H1 (cell line): ENCODE data around the gene RERE. TPM values are rescaled to one million over a fixed set of nuclear protein-coding genes. Genes with fewer than 3 reads are reported as not detected.

Source experiments
- CTCF ChIA-PET: fragments of 300-600 bp; sonication (Branson Sonifier 250); formaldehyde crosslinking; loops from one replicate; lab custom pipeline; 2021; ENCODE audit not compliant: partially characterized antibody; lab: Charles Lee
- POLR2A ChIA-PET: fragments of 300-600 bp; sonication (Branson Sonifier 250); formaldehyde crosslinking; loops from one replicate; lab custom pipeline; 2021; ENCODE audit warnings: inconsistent platforms; ENCODE audit not compliant: partially characterized antibody; lab: Charles Lee
- DNase-seq, 2 experiments: peaks; one replicate each; pipeline versions ENCODE4 v3.0.0 to v3.0.0-alpha.2; 2010 to 2022; ENCODE audit warnings: low spot score in 2 of 2, low read depth in 1 of 2, mixed read lengths in 1 of 2
- FAIRE-seq: peaks from 2 replicates; lab custom pipeline; 2011; peaks lifted over from hg19 to GRCh38; lab: Jason Lieb, UNC
- H2AFZ ChIP-seq: 2 replicates; pipeline ENCODE4 v1.8.1; 2012; ENCODE audit warnings: low read length, inconsistent platforms
- H2AK5ac ChIP-seq: 2 replicates; pipeline ENCODE4 v1.6.1; 2013; ENCODE audit warnings: low read depth, low read length
- H2BK120ac ChIP-seq: replicated peaks from 2 replicates; pipeline ENCODE3; 2013; ENCODE audit warnings: low read depth, low read length, inconsistent platforms
- H2BK12ac ChIP-seq: 2 replicates; pipeline ENCODE4 v1.6.1; 2013; ENCODE audit warnings: low read depth, low read length
- H2BK15ac ChIP-seq: 2 replicates; pipeline ENCODE4 v1.6.1; 2013; ENCODE audit warnings: low read length
- H2BK20ac ChIP-seq: 2 replicates; pipeline ENCODE4 v1.6.1; 2013; ENCODE audit warnings: low read length
- H2BK5ac ChIP-seq: 2 replicates; pipeline ENCODE4 v1.6.1; 2013; ENCODE audit warnings: low read depth, low read length
- H3K14ac ChIP-seq: 2 replicates; pipeline ENCODE4 v1.6.1; 2013; ENCODE audit warnings: inconsistent platforms; ENCODE audit not compliant: insufficient read length
- H3K18ac ChIP-seq: 2 replicates; pipeline ENCODE4 v1.6.1; 2013; ENCODE audit warnings: low read length; ENCODE audit errors: extremely low read depth
- H3K23ac ChIP-seq: 2 replicates; pipeline ENCODE4 v1.6.1; 2013; ENCODE audit warnings: inconsistent platforms; ENCODE audit not compliant: insufficient read length
- H3K23me2 ChIP-seq: 2 replicates; pipeline ENCODE4 v1.6.1; 2013; ENCODE audit warnings: low read depth, low read length
- H3K27ac ChIP-seq: 2 replicates; pipeline ENCODE4 v1.6.1; 2011; ENCODE audit warnings: low read depth, low read length, inconsistent platforms
- H3K27me3 ChIP-seq, 4 experiments: replicated peaks in 1 of 4; 1 replicate in 1 of 4; 2 replicates in 3 of 4; pipeline versions ENCODE4 v1.6.1 to v1.8.1; 2011 to 2013; ENCODE audit warnings: low read length in 3 of 4, mild to moderate bottlenecking in 3 of 4, inconsistent platforms in 2 of 4, mixed read lengths in 2 of 4, moderate library complexity in 1 of 4; ENCODE audit not compliant: control insufficient read depth in 3 of 4, insufficient read depth in 3 of 4; ENCODE audit errors: extremely low read depth in 1 of 4
- H3K36me3 ChIP-seq, 4 experiments: 2 replicates each; pipeline versions ENCODE4 v1.6.1 to v1.8.1; 2011 to 2013; ENCODE audit warnings: mild to moderate bottlenecking in 4 of 4, low read length in 3 of 4, moderate library complexity in 2 of 4, control low read depth in 1 of 4, inconsistent platforms in 1 of 4; ENCODE audit not compliant: insufficient read depth in 4 of 4, control insufficient read depth in 2 of 4
- H3K4ac ChIP-seq: replicated peaks from 2 replicates; pipeline ENCODE3; 2013; ENCODE audit warnings: low read length, low read depth, mixed read lengths, inconsistent platforms; ENCODE audit not compliant: insufficient read length
- H3K4me1 ChIP-seq, 4 experiments: replicated peaks in 1 of 4; 1 replicate in 1 of 4; 2 replicates in 3 of 4; pipeline versions ENCODE4 v1.6.1 to v1.8.1; 2011 to 2013; ENCODE audit warnings: low read length in 3 of 4, inconsistent platforms in 2 of 4, mixed read lengths in 1 of 4; ENCODE audit not compliant: insufficient read depth in 4 of 4, control insufficient read depth in 3 of 4
- H3K4me2 ChIP-seq, 2 experiments: 2 replicates each; pipeline versions ENCODE4 v1.6.1 to v1.8.1; 2011 to 2013; ENCODE audit warnings: low read depth in 2 of 2, low read length in 2 of 2, control low read depth in 1 of 2, inconsistent platforms in 1 of 2, mild to moderate bottlenecking in 1 of 2; ENCODE audit not compliant: insufficient read depth in 1 of 2
- H3K4me3 ChIP-seq, 4 experiments: fragments of 200-600, 300-600 bp in 1 of 4; sonication (generic), shearing (Covaris generic), sonication (Bioruptor Twin) in 1 of 4; 2 replicates each; pipeline versions ENCODE4 v1.5.1 to v1.8.1; 2011 to 2016; ENCODE audit warnings: low read length in 4 of 4, low read depth in 3 of 4, control low read depth in 2 of 4, inconsistent platforms in 2 of 4, mild to moderate bottlenecking in 2 of 4, mixed read lengths in 1 of 4, moderate library complexity in 1 of 4; ENCODE audit not compliant: insufficient read depth in 2 of 4; ENCODE audit errors: extremely low read depth in 1 of 4
- H3K56ac ChIP-seq: replicated peaks from 2 replicates; pipeline ENCODE3; 2013; ENCODE audit warnings: low read depth, mild to moderate bottlenecking, mixed read lengths, low read length, inconsistent platforms; ENCODE audit not compliant: insufficient read length
- H3K79me1 ChIP-seq: 2 replicates; pipeline ENCODE4 v1.6.1; 2013; ENCODE audit warnings: low read depth, low read length, control low read depth
- H3K79me2 ChIP-seq, 2 experiments: 2 replicates each; pipeline versions ENCODE4 v1.6.1 to v1.8.1; 2012 to 2013; ENCODE audit warnings: low read length in 2 of 2, mild to moderate bottlenecking in 2 of 2, inconsistent platforms in 1 of 2; ENCODE audit not compliant: insufficient read depth in 2 of 2, control insufficient read depth in 1 of 2
- H3K9ac ChIP-seq, 4 experiments: replicated peaks in 1 of 4; 1 replicate in 1 of 4; 2 replicates in 3 of 4; pipeline versions ENCODE4 v1.6.1 to v1.8.1; 2011 to 2013; ENCODE audit warnings: low read depth in 3 of 4, low read length in 3 of 4, control low read depth in 2 of 4, mild to moderate bottlenecking in 2 of 4, moderate library complexity in 2 of 4, inconsistent platforms in 1 of 4; ENCODE audit errors: extremely low read depth in 1 of 4
- H3K9me3 ChIP-seq, 2 experiments: 2 replicates each; pipeline versions ENCODE4 v1.6.1 to v1.8.1; 2012 to 2013; ENCODE audit warnings: mild to moderate bottlenecking in 2 of 2, moderate library complexity in 2 of 2, control low read depth in 1 of 2, inconsistent platforms in 1 of 2, low read depth in 1 of 2, low read length in 1 of 2, mixed read lengths in 1 of 2; ENCODE audit not compliant: insufficient read depth in 2 of 2
- H4K20me1 ChIP-seq, 2 experiments: replicated peaks in 1 of 2; 2 replicates each; pipeline versions ENCODE3 to v1.8.1; 2011 to 2013; ENCODE audit warnings: inconsistent platforms in 2 of 2, low read length in 2 of 2, mild to moderate bottlenecking in 1 of 2; ENCODE audit not compliant: insufficient read depth in 2 of 2, control insufficient read depth in 1 of 2
- H4K5ac ChIP-seq: 2 replicates; pipeline ENCODE4 v1.6.1; 2013; ENCODE audit warnings: low read length, low read depth, mixed read lengths, inconsistent platforms; ENCODE audit not compliant: insufficient read length
- H4K8ac ChIP-seq: 2 replicates; pipeline ENCODE4 v1.8.0; 2013; ENCODE audit warnings: mild to moderate bottlenecking, moderate library complexity, low read length, inconsistent platforms; ENCODE audit not compliant: insufficient read depth; ENCODE audit errors: extremely low read depth
- H4K91ac ChIP-seq: replicated peaks from 2 replicates; pipeline ENCODE3; 2013; ENCODE audit warnings: low read length, mixed read lengths, inconsistent platforms; ENCODE audit not compliant: insufficient read length
- BACH1 ChIP-seq: IDR thresholded peaks from 2 replicates; pipeline ENCODE4 v1.6.1; 2012; ENCODE audit warnings: low read length, improper control_type of control experiment
- BRCA1 ChIP-seq: IDR thresholded peaks from 2 replicates; pipeline ENCODE4 v1.6.1; 2012; ENCODE audit warnings: low read depth, low read length, improper control_type of control experiment
- CBX8 ChIP-seq: fragments of 300-800, 300-1000 bp; sonication (generic); IDR thresholded peaks from 2 replicates; pipeline ENCODE4 v1.7.1; 2016; ENCODE audit warnings: low read depth, low read length, borderline replicate concordance
- EZH2 ChIP-seq: fragments of 200-600 bp; sonication (generic); IDR thresholded peaks from 2 replicates; pipeline ENCODE4 v1.7.1; 2012; ENCODE audit warnings: low read depth, mild to moderate bottlenecking, moderate library complexity, low read length, inconsistent platforms; ENCODE audit not compliant: severe bottlenecking
- GABPA ChIP-seq: IDR thresholded peaks from 2 replicates; pipeline ENCODE4 v1.6.1; 2011; ENCODE audit warnings: mild to moderate bottlenecking, low read length, moderate library complexity, borderline replicate concordance; ENCODE audit not compliant: insufficient read depth
- JUN ChIP-seq: IDR thresholded peaks from 2 replicates; pipeline ENCODE4 v1.6.1; 2011; ENCODE audit warnings: low read depth, mild to moderate bottlenecking, improper control_type of control experiment, low read length
- KDM1A ChIP-seq: fragments of 200-600, 300-600 bp; sonication (generic); IDR thresholded peaks from 2 replicates; pipeline ENCODE4 v1.7.1; 2016; ENCODE audit warnings: mild to moderate bottlenecking, low read length, borderline replicate concordance
- RBBP5 ChIP-seq: IDR thresholded peaks from 2 replicates; pipeline ENCODE4 v1.7.1; 2012; ENCODE audit warnings: low read depth, mild to moderate bottlenecking, inconsistent platforms, low read length, moderate library complexity, borderline replicate concordance
- SP1 ChIP-seq: IDR thresholded peaks from 2 replicates; pipeline ENCODE4 v1.6.1; 2011; ENCODE audit warnings: low read depth, low read length
- SRF ChIP-seq: IDR thresholded peaks from 2 replicates; pipeline ENCODE4 v1.6.1; 2011; ENCODE audit warnings: mild to moderate bottlenecking, low read depth, low read length, moderate library complexity
- TBP ChIP-seq: IDR thresholded peaks from 2 replicates; pipeline ENCODE4 v1.6.1; 2011; ENCODE audit warnings: low read depth, low read length, improper control_type of control experiment
- YY1 ChIP-seq: IDR thresholded peaks from 2 replicates; pipeline ENCODE4 v1.6.1; 2011; ENCODE audit warnings: low read depth, mild to moderate bottlenecking, low read length
- WGBS, 2 experiments: shearing (Covaris generic) in 1 of 2; methylation state at CpG; one replicate each; pipeline versions ENCODE4 v1.1.6 to v1.1.7; 2013 to 2015; ENCODE audit warnings: low lambda C conversion rate in 2 of 2, mixed read lengths in 2 of 2, inconsistent platforms in 1 of 2, low coverage in 1 of 2, missing lambda C conversion rate in 1 of 2; ENCODE audit not compliant: insufficient replicate concordance in 2 of 2, insufficient coverage in 1 of 2, insufficient read length in 1 of 2; ENCODE audit errors: extremely low coverage in 1 of 2, missing lambda C conversion rate in 1 of 2; 5-methylcytosine and 5-hydroxymethylcytosine counted together
- polyA plus RNA-seq, 7 experiments: library from polyadenylated mRNA; depleted of rRNA in 3 of 7; stranded (reverse) in 5 of 7; unstranded in 2 of 7; fragments of >200 nt in 5 of 7; fragments of 200-250 nt in 2 of 7; gene quantifications; 1 replicate in 5 of 7; 2 replicates in 1 of 7; 4 replicates in 1 of 7; pipeline versions ENCODE4 v1.2.1 to v1.2.3, GENCODE V29; 2011 to 2013; ENCODE audit warnings: missing spikeins in 2 of 7, mixed read lengths in 2 of 7
- total RNA-seq: library from RNA; stranded (reverse); fragmentation: NEBNext Ultra II Directional; extraction: Animal tissue kit (Norgen Biotek cat#: 25700); gene quantifications from 2 replicates; pipeline ENCODE4 v1.2.1, GENCODE V29; 2021
- TF ChIP-seq, protein P1 (sequence below): IDR thresholded peaks from 2 replicates; pipeline ENCODE4 v1.6.1; 2012; ENCODE audit warnings: inconsistent platforms
- TF ChIP-seq, protein P2 (sequence below): IDR thresholded peaks from 2 replicates; pipeline ENCODE4 v1.6.1; 2012; ENCODE audit warnings: inconsistent platforms

The RERE gene
- total and polyA plus RNA-seq, 2 of the 8 experiments (the other 6 are each of a cell fraction or from before 2014, with no cell fraction given): 15.3 to 142 TPM

DNA sequence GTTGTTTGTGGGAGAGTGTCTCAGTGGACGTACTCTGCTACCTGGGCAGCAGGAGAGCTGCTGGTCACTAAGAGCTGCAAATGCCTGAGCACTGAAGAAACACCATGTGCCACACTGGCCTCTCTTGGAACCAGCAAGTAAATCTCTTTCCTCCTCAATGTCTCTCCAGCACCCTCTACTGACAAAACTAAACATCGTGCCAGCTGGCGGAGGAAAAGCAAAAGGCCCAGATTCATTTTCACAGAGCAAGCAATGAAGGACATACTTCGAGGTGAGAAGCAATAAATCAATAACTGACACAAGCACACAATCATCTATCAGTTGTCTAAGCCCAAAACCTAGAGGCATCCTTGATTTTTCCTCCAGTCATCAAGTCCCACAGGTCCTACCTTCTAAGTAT, 78.1 kb downstream of the RERE start:
- no peak overlapping the region for H2BK120ac ChIP-seq
- H3K14ac ChIP-seq: no peak overlapping the region
- no peak overlapping the region for H2AFZ ChIP-seq
- ChIA-PET CTCF (interaction anchor here (1.1 to 3.6 kb wide), 11 partner anchors 9 to 332 kb away, joined by 3 to 21 read pairs (median 5); no protein-coding TSS in a partner anchor), POLR2A (interaction anchor here (0.9 to 2.5 kb wide), 3 partner anchors 9 to 255 kb away, joined by 3 to 9 read pairs (median 6); no protein-coding TSS in a partner anchor)
- no peak for DNase-seq
- no peak overlapping the region for H3K4ac ChIP-seq
- no peak overlapping the region for H3K56ac ChIP-seq
- H3K9me3 ChIP-seq: peaks cover 5 to 8% of the 10 kb centered on the region in 2 experiments
- no peak overlapping the region for H2AK5ac ChIP-seq
- H3K79me1 ChIP-seq: no peaks in the 10 kb centered on the region
- H4K8ac ChIP-seq: peak overlapping the region; percentile 41; the same call in 1 of the 2 replicates
- H3K36me3 ChIP-seq: peaks cover 0 to 11% (median 2%) of the 10 kb centered on the region in 4 experiments; a peak in 2 of 8 replicates
- no peak overlapping the region for H4K91ac ChIP-seq
- no peak overlapping the region for H2BK12ac ChIP-seq
- 91% methylated on average over 4 of the region's 4 CpGs; no CpG with 5 or more reads in 1 of the 2 experiments for WGBS, 2 experiments
- no peak overlapping the region for H3K9ac ChIP-seq
- no peak overlapping the region for H3K4me2 ChIP-seq
- H4K5ac ChIP-seq: no peak overlapping the region
- H3K4me1 ChIP-seq: no peaks in the 10 kb centered on the region
- H2BK5ac ChIP-seq: no peak overlapping the region
- H3K79me2 ChIP-seq: peaks cover 0 to 71% of the 10 kb centered on the region in 2 experiments; a peak in 2 of 4 replicates
- no peak overlapping the region for H2BK20ac ChIP-seq
- no peak overlapping the region for H3K18ac ChIP-seq
- H3K23ac ChIP-seq: no peak overlapping the region
- H3K27me3 ChIP-seq: no peaks in the 10 kb centered on the region
- peaks cover 0 to 3% of the 10 kb centered on the region in 2 experiments for H4K20me1 ChIP-seq
- no peak for FAIRE-seq
- no peak overlapping the region for H3K27ac ChIP-seq
- no peaks in the 10 kb centered on the region for H3K23me2 ChIP-seq
- H2BK15ac ChIP-seq: no peak overlapping the region
- H3K4me3 ChIP-seq: no peak overlapping the region
- TF ChIP-seq SP1: no peak
- TF ChIP-seq, protein P1, sequence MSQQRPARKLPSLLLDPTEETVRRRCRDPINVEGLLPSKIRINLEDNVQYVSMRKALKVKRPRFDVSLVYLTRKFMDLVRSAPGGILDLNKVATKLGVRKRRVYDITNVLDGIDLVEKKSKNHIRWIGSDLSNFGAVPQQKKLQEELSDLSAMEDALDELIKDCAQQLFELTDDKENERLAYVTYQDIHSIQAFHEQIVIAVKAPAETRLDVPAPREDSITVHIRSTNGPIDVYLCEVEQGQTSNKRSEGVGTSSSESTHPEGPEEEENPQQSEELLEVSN: no peak
- TF ChIP-seq CBX8: no peak
- TF ChIP-seq EZH2: no peak
- TF ChIP-seq SRF: no peak
- no peak for TF ChIP-seq BRCA1
- TF ChIP-seq TBP: no peak
- TF ChIP-seq, protein P2, sequence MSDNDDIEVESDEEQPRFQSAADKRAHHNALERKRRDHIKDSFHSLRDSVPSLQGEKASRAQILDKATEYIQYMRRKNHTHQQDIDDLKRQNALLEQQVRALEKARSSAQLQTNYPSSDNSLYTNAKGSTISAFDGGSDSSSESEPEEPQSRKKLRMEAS: peak; percentile 40; the same call in 1 of the 2 replicates
- TF ChIP-seq RBBP5: no peak
- TF ChIP-seq KDM1A: peak; percentile 88
- no peak for TF ChIP-seq YY1
- no peak for TF ChIP-seq JUN
- no peak for TF ChIP-seq GABPA
- no peak for TF ChIP-seq BACH1
